Measurements from ENCODE around the gene DHX38.

- no peak for TF ChIP-seq CTCF (IDR thresholded peaks at IDR 0.05)
- no peak for TF ChIP-seq POLR2A (IDR thresholded peaks at IDR 0.05)
- no peak for TF ChIP-seq EP300 (IDR thresholded peaks at IDR 0.05)
Observed at GRCh38 chr16:72109300-72109699, 15.7 kb downstream of the DHX38 start.
